Measurements from ENCODE around the gene OR2W3. TPM values are rescaled to one million over a fixed set of nuclear protein-coding genes. Genes with fewer than 3 reads are reported as not detected.

OR2W3 gene
- total RNA-seq, 1 donor from 2014 or later: not detected

- H3K4me3 ChIP-seq (ENCODE audit: low read depth, low read length): no peak overlapping the region
- no peak for DNase-seq (ENCODE audit: low read depth)
- no peak for TF ChIP-seq CTCF (conservative IDR thresholded peaks at IDR 0.05; ENCODE audit: low read depth, low read length)
Observed at GRCh38 chr1:247884797-247885413, 10.5 kb upstream of the OR2W3 start.

DNA sequence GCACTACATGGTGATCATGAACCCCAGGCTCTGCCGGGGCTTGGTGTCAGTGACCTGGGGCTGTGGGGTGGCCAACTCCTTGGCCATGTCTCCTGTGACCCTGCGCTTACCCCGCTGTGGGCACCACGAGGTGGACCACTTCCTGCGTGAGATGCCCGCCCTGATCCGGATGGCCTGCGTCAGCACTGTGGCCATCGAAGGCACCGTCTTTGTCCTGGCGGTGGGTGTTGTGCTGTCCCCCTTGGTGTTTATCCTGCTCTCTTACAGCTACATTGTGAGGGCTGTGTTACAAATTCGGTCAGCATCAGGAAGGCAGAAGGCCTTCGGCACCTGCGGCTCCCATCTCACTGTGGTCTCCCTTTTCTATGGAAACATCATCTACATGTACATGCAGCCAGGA lies 589 bp downstream of the OR2W3 start:
- TF ChIP-seq CTCF (conservative IDR thresholded peaks at IDR 0.05; ENCODE audit: low read depth, low read length): no peak
- no peak for DNase-seq (ENCODE audit: low read depth)
- H3K4me3 ChIP-seq (ENCODE audit: low read depth, low read length): no peak overlapping the region

DNA sequence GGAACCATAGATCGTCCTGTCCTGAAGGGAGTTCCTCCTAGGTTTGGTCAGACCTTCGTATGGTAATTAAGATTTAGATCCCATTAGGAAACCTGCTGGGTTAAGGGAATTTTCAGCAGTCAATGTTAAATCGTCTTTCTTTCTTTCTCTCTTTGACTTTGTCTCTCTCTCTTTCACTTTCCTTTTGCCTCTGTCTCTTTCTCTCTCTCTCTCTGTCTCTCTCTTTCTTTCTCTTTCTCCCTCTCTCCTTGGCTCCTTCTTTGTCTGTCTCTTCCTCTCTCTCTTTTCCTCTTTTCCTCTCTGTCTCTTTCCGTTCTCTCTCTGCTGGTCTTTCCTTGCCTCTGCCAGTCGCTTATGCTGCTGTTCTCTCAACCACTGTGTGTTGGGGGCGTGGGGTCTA lies 8.7 kb downstream of the OR2W3 start:
- DNase-seq (ENCODE audit: low read depth): no peak
- no peak overlapping the region for H3K4me3 ChIP-seq (ENCODE audit: low read depth, low read length)
- TF ChIP-seq CTCF (conservative IDR thresholded peaks at IDR 0.05; ENCODE audit: low read depth, low read length): no peak

DNA sequence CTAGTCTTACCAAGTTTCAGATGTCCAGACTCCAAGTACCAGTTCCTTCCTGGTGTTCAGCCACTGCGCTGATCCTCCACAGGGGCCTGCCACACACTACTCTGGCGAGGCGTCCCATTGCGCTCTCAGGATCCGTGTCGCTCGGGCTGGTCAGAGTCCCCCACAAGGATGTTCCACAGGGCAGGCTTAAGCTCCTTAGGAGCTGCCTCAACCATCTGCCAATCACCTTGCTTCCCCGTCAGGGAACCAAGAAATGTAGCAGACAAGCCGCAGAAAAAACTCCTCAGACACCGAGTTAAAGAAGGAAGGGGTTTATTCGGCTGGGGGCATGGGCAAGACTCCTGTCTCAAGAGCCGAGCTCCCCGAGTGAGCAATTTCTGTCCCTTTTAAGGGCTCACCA lies 9.8 kb downstream of the OR2W3 start:
- H3K4me3 ChIP-seq (ENCODE audit: low read depth, low read length): no peak overlapping the region
- no peak for DNase-seq (ENCODE audit: low read depth)
- TF ChIP-seq CTCF (conservative IDR thresholded peaks at IDR 0.05; ENCODE audit: low read depth, low read length): no peak

DNA sequence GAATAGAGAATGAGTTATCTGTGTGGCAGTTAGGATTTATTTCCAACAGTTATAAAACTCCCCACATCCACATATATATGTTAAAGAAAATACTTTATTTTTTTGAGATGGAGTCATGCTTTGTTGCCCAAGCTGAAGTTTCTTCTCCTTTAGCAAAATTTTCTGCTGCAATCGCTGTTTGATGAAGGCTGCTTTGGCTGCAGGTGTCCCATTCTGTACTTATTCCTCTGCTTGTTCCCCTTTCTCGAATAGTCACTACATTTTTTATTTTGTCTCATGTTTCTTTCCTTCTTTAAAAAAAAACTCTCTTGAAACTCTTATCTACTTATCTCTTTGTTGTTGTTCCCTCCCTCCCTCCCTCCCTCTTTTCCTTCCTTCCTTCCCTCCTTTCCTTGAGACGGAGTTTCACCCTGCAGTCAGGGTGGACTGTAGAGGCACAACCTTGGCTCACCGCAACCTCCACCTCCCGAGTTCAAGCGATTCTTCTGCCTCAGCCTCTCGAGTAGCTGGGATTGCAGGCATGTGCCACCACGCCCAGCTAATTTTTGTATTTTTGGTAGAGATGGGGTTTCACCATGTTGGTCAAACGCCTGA lies 10.6 kb downstream of the OR2W3 start:
- DNase-seq (ENCODE audit: low read depth): no peak
- no peak overlapping the region for H3K4me3 ChIP-seq (ENCODE audit: low read depth, low read length)
- no peak for TF ChIP-seq CTCF (conservative IDR thresholded peaks at IDR 0.05; ENCODE audit: low read depth, low read length)

GRCh38 chr1:247906504-247907047 lies 11.2 kb downstream of the OR2W3 start:
- no peak for DNase-seq (ENCODE audit: low read depth)
- TF ChIP-seq CTCF (conservative IDR thresholded peaks at IDR 0.05; ENCODE audit: low read depth, low read length): no peak
- no peak overlapping the region for H3K4me3 ChIP-seq (ENCODE audit: low read depth, low read length)

GRCh38 chr1:247908766-247909165 lies 13.4 kb downstream of the OR2W3 start:
- no peak for DNase-seq (ENCODE audit: low read depth)
- no peak overlapping the region for H3K4me3 ChIP-seq (ENCODE audit: low read depth, low read length)
- TF ChIP-seq CTCF (conservative IDR thresholded peaks at IDR 0.05; ENCODE audit: low read depth, low read length): no peak
